Lower lobe of right lung (tissue), 2 donors: ENCODE data around the gene SDK1. TPM values are rescaled to one million over a fixed set of nuclear protein-coding genes. Genes with fewer than 3 reads are reported as not detected.

Experiments
- ATAC-seq, 2 donors: fragments of 200-7000 bp; cut with Tn5 transposase; one replicate each; pipeline ENCODE4 v1.9.1; 2020 to 2022; ENCODE audit warnings: mild to moderate bottlenecking in 2 of 2, moderate library complexity in 2 of 2
- DNase-seq: peaks from one replicate; pipeline ENCODE4 v3.0.0-alpha.2; 2020
- H3K27ac ChIP-seq: fragments of 200-600 bp; one replicate; pipeline ENCODE4 v1.8.0; 2022
- H3K27me3 ChIP-seq: fragments of 200-600 bp; one replicate; pipeline ENCODE4 v1.8.0; 2022; ENCODE audit warnings: low read depth
- H3K36me3 ChIP-seq: fragments of 200-600 bp; one replicate; pipeline ENCODE4 v1.8.0; 2022; ENCODE audit warnings: mild to moderate bottlenecking
- H3K4me1 ChIP-seq: fragments of 200-600 bp; one replicate; pipeline ENCODE4 v1.8.0; 2022
- H3K4me3 ChIP-seq: fragments of 200-600 bp; one replicate; pipeline ENCODE4 v1.8.0; 2022; ENCODE audit warnings: mild to moderate bottlenecking
- H3K9me3 ChIP-seq: fragments of 200-600 bp; one replicate; pipeline ENCODE4 v1.8.0; 2022
- CTCF ChIP-seq: fragments of 200-600 bp; IDR thresholded peaks from one replicate; pipeline ENCODE4 v1.8.0; 2022; ENCODE audit warnings: antibody characterized with exemption, mild to moderate bottlenecking
- intact Hi-C: fragments of 100-400 bp; cut with DNase I; formaldehyde crosslinking; loops from one replicate; pipeline ENCODE4 v1.11.0; 2022
- total RNA-seq: library from RNA; stranded (reverse); fragmentation: NEBNext Ultra II Directional; extraction: Animal tissue kit (Norgen Biotek cat#: 25700); gene quantifications from one replicate; pipeline ENCODE4 v1.2.1, GENCODE V29; 2021
- donor health status: DM: no; HTN: yes; CAD: no; lungs with severe emphysema.

The SDK1 gene
- total RNA-seq, 1 donor from 2014 or later = 10.0 TPM

GRCh38 chr7:4273566-4274230 is 972.6 kb downstream of the SDK1 start:
- no peaks in the 10 kb centered on the region for H3K9me3 ChIP-seq
- H3K4me1 ChIP-seq = no peaks in the 10 kb centered on the region
- no peak overlapping the region for H3K27ac ChIP-seq
- ATAC-seq = no peak
- H3K4me3 ChIP-seq = no peak overlapping the region
- intact Hi-C loops = no loop called here
- H3K36me3 ChIP-seq = no peaks in the 10 kb centered on the region
- TF ChIP-seq CTCF = no peak
- H3K27me3 ChIP-seq = no peaks in the 10 kb centered on the region
- DNase-seq = no peak

- no peaks in the 10 kb centered on the region for H3K36me3 ChIP-seq
- H3K4me1 ChIP-seq = no peaks in the 10 kb centered on the region
- no peak for TF ChIP-seq CTCF
- intact Hi-C loops = no loop called here
- DNase-seq = no peak
- no peaks in the 10 kb centered on the region for H3K9me3 ChIP-seq
- no peak for ATAC-seq
- H3K4me3 ChIP-seq = no peak overlapping the region
- no peak overlapping the region for H3K27ac ChIP-seq
- H3K27me3 ChIP-seq = no peaks in the 10 kb centered on the region
Observed at GRCh38 chr7:4274286-4274685, 973.2 kb downstream of the SDK1 start.

- DNase-seq (no peak), ATAC-seq (no peak)
- no peak for TF ChIP-seq CTCF
- Histone ChIP-seq H3K4me3 (no peak overlapping the region), H3K9me3 (no peaks in the 10 kb centered on the region), H3K4me1 (no peaks in the 10 kb centered on the region), H3K27ac (no peak overlapping the region), H3K36me3 (no peaks in the 10 kb centered on the region), H3K27me3 (no peaks in the 10 kb centered on the region)
- intact Hi-C loops = no loop called here
Observed at GRCh38 chr7:4277936-4278335, 976.9 kb downstream of the SDK1 start.

- Histone ChIP-seq H3K27me3 (no peaks in the 10 kb centered on the region), H3K9me3 (no peaks in the 10 kb centered on the region), H3K4me1 (no peaks in the 10 kb centered on the region), H3K4me3 (no peak overlapping the region), H3K27ac (no peak overlapping the region), H3K36me3 (no peaks in the 10 kb centered on the region)
- DNase-seq (no peak), ATAC-seq (no peak)
- no peak for TF ChIP-seq CTCF
- intact Hi-C loops = no loop called here
Observed at GRCh38 chr7:4279216-4279615, 978.2 kb downstream of the SDK1 start.

- Histone ChIP-seq H3K9me3 (no peaks in the 10 kb centered on the region), H3K36me3 (no peaks in the 10 kb centered on the region), H3K27ac (no peak overlapping the region), H3K4me1 (no peaks in the 10 kb centered on the region), H3K27me3 (no peaks in the 10 kb centered on the region), H3K4me3 (no peak overlapping the region)
- intact Hi-C loops = no loop called here
- no peak for DNase-seq
- ATAC-seq = no peak
- TF ChIP-seq CTCF = no peak
Observed at GRCh38 chr7:4281231-4281993, 980.4 kb downstream of the SDK1 start.
